LNCAP (cell line): ENCODE results near the gene USP2.

Experiments
- TF ChIP-seq, protein P1 (sequence below): fragments of 450-650 bp; IDR thresholded peaks from 2 replicates; pipeline ENCODE4 v1.5.1; 2017; ENCODE audit warnings: mild to moderate bottlenecking

Gene USP2

GRCh38 chr11:119306373-119306890 lies 75.1 kb downstream of the USP2 start:
- TF ChIP-seq, protein P1, sequence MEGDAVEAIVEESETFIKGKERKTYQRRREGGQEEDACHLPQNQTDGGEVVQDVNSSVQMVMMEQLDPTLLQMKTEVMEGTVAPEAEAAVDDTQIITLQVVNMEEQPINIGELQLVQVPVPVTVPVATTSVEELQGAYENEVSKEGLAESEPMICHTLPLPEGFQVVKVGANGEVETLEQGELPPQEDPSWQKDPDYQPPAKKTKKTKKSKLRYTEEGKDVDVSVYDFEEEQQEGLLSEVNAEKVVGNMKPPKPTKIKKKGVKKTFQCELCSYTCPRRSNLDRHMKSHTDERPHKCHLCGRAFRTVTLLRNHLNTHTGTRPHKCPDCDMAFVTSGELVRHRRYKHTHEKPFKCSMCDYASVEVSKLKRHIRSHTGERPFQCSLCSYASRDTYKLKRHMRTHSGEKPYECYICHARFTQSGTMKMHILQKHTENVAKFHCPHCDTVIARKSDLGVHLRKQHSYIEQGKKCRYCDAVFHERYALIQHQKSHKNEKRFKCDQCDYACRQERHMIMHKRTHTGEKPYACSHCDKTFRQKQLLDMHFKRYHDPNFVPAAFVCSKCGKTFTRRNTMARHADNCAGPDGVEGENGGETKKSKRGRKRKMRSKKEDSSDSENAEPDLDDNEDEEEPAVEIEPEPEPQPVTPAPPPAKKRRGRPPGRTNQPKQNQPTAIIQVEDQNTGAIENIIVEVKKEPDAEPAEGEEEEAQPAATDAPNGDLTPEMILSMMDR = no peak

DNA sequence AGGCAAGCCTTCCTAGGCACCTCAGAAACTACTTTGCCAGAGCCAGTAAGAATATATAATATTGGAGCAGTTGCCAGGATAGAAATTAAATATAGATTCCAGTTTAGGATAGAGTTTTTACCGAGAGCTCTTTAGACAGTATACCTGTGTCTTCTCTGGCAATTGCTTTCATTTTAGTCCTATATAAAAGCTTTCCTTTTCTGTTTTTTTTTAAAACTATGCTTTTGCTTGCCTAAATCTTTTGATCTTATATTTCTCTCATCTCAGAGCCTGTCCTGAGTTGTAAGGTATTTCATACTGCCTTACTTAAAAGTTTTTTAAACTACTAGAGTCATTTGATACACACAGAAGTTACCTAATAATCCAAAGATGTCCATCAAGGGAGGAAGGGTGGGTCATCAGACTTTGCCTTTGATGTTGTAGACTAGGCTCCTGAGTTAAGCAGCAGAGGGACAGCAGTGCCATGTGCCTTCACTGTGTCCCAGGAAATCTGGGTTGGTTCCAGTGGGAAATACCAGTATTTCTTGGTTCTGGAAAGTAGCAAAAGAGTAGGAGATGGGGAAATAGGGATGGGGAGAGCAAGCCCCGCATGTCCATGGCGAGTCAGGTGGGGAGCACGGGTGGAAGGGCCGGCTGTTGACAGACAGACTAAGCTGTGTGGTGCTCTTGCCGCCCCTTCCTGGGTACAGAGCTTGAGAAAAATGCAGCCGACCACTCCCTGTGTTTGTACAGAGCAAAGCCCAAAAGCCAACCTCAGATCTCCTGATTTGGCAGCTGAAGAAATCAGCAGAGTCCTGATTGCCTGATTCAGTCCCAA lies 75.7 kb downstream of the USP2 start:
- TF ChIP-seq, protein P1 = no peak
